CD14-positive monocyte (primary cell): ENCODE measurements around the gene LDLRAD4. TPM values are rescaled to one million over a fixed set of nuclear protein-coding genes. Genes with fewer than 3 reads are reported as not detected.
A peak's percentile ranks its signal among the peaks of the same experiment; 100 is the strongest.

Experiments
- DNase-seq, 3 donors: peaks; one replicate each; pipeline ENCODE4 v3.0.0-alpha.2; 2011 to 2022
- H2AFZ ChIP-seq: 2 replicates; pipeline ENCODE4 v1.6.0; 2012; ENCODE audit warnings: mild to moderate bottlenecking, low read depth, low read length, inconsistent platforms; ENCODE audit not compliant: insufficient read depth, poor library complexity, severe bottlenecking
- H3K27ac ChIP-seq, 2 donors: 1 replicate in 1 of 2; 2 replicates in 1 of 2; pipeline ENCODE4 v1.5.1; 2012 to 2013; ENCODE audit warnings: low read length in 2 of 2, control low read depth in 1 of 2, inconsistent platforms in 1 of 2, low read depth in 1 of 2, mild to moderate bottlenecking in 1 of 2
- H3K27me3 ChIP-seq, 2 donors: one replicate each; pipeline versions ENCODE4 v1.6.0 to v1.6.1; 2011 to 2013; ENCODE audit warnings: low read length in 2 of 2; ENCODE audit not compliant: control insufficient read depth in 2 of 2, insufficient read depth in 2 of 2
- H3K36me3 ChIP-seq, 2 donors: replicated peaks in 1 of 2; 1 replicate in 1 of 2; 2 replicates in 1 of 2; pipeline versions ENCODE4 v1.5.1 to v1.6.1; 2012 to 2013; ENCODE audit warnings: low read length in 2 of 2, control low read depth in 1 of 2, inconsistent platforms in 1 of 2, mild to moderate bottlenecking in 1 of 2; ENCODE audit not compliant: insufficient read depth in 2 of 2, control insufficient read depth in 1 of 2
- H3K4me1 ChIP-seq, 2 donors: 1 replicate in 1 of 2; 2 replicates in 1 of 2; pipeline versions ENCODE4 v1.5.1 to v1.6.1; 2012 to 2013; ENCODE audit warnings: low read length in 2 of 2, control low read depth in 1 of 2, inconsistent platforms in 1 of 2, mild to moderate bottlenecking in 1 of 2, moderate library complexity in 1 of 2; ENCODE audit not compliant: insufficient read depth in 2 of 2, control insufficient read depth in 1 of 2
- H3K4me2 ChIP-seq: replicated peaks from 2 replicates; pipeline ENCODE3; 2012; ENCODE audit warnings: low read length, moderate library complexity, mild to moderate bottlenecking; ENCODE audit not compliant: poor library complexity, severe bottlenecking; ENCODE audit errors: extremely low read depth
- H3K4me3 ChIP-seq, 3 experiments: fragments of 200-600 bp in 1 of 3; sonication (generic) in 1 of 3; replicated peaks in 1 of 3; 1 replicate in 2 of 3; 2 replicates in 1 of 3; pipeline ENCODE4 v1.5.1; 2011 to 2013; ENCODE audit warnings: low read length in 3 of 3, mild to moderate bottlenecking in 3 of 3, control low read depth in 2 of 3, low read depth in 2 of 3, inconsistent platforms in 1 of 3, moderate library complexity in 1 of 3
- H3K79me2 ChIP-seq: 2 replicates; pipeline ENCODE4 v1.6.0; 2012; ENCODE audit warnings: mild to moderate bottlenecking, control low read depth, inconsistent platforms, low read length, moderate library complexity; ENCODE audit not compliant: insufficient read depth
- H3K9ac ChIP-seq: 2 replicates; pipeline ENCODE4 v1.6.0; 2017; ENCODE audit warnings: low read length, mild to moderate bottlenecking; ENCODE audit not compliant: insufficient read depth, poor library complexity, severe bottlenecking
- H3K9me3 ChIP-seq, 2 donors: replicated peaks in 1 of 2; 1 replicate in 1 of 2; 2 replicates in 1 of 2; pipeline versions ENCODE4 v1.5.1 to v1.6.1; 2012 to 2013; ENCODE audit warnings: low read length in 2 of 2, control low read depth in 1 of 2; ENCODE audit not compliant: control insufficient read depth in 1 of 2, insufficient read depth in 1 of 2
- H4K20me1 ChIP-seq: 2 replicates; pipeline ENCODE4 v1.6.0; 2012; ENCODE audit warnings: mild to moderate bottlenecking, low read length, control low read depth, moderate library complexity; ENCODE audit not compliant: insufficient read depth
- H3K27ac Mint-ChIP-seq, 7 donors: one replicate each; pipeline ENCODE4 v1.8.0; 2020; ENCODE audit warnings: mild to moderate bottlenecking in 7 of 7, mixed read lengths in 7 of 7, moderate library complexity in 6 of 7, inconsistent platforms in 2 of 7
- H3K27me3 Mint-ChIP-seq, 3 donors: one replicate each; pipeline ENCODE4 v1.8.0; 2021 to 2022; ENCODE audit warnings: low read depth in 3 of 3, mild to moderate bottlenecking in 3 of 3, mixed read lengths in 3 of 3, moderate library complexity in 3 of 3, inconsistent platforms in 1 of 3
- H3K36me3 Mint-ChIP-seq, 2 donors: one replicate each; pipeline ENCODE4 v1.8.0; 2020; ENCODE audit warnings: mixed read lengths in 2 of 2, inconsistent platforms in 1 of 2, mild to moderate bottlenecking in 1 of 2
- H3K4me1 Mint-ChIP-seq: one replicate; pipeline ENCODE4 v1.8.0; 2020; ENCODE audit warnings: mild to moderate bottlenecking, mixed read lengths
- H3K4me3 Mint-ChIP-seq, 2 donors: one replicate each; pipeline ENCODE4 v1.8.0; 2020; ENCODE audit warnings: mild to moderate bottlenecking in 2 of 2, mixed read lengths in 2 of 2, moderate library complexity in 1 of 2
- H3K9me3 Mint-ChIP-seq, 7 donors: one replicate each; pipeline ENCODE4 v1.8.0; 2020 to 2022; ENCODE audit warnings: mixed read lengths in 7 of 7, mild to moderate bottlenecking in 6 of 7, moderate library complexity in 6 of 7, inconsistent platforms in 2 of 7
- CTCF ChIP-seq: fragments of 200-600 bp; IDR thresholded peaks from one replicate; pipeline ENCODE4 v1.8.0; 2022; ENCODE audit warnings: antibody characterized with exemption, mild to moderate bottlenecking
- WGBS: methylation state at CpG from one replicate; pipeline ENCODE4 v1.1.5; 2013; ENCODE audit warnings: missing lambda C conversion rate; ENCODE audit not compliant: insufficient coverage; 5-methylcytosine and 5-hydroxymethylcytosine counted together
- intact Hi-C, 2 donors: fragments of 100-400 bp; cut with micrococcal nuclease; formaldehyde crosslinking; loops; one replicate each; pipeline versions ENCODE4 v1.15.0 to v1.15.1; 2023
- polyA plus RNA-seq, 3 donors: library from polyadenylated mRNA; depleted of rRNA in 1 of 3; unstranded in 2 of 3; stranded (reverse) in 1 of 3; fragments of 300-500 nt in 2 of 3; fragments of >200 nt in 1 of 3; fragmentation: Illumina TruSeq in 2 of 3; gene quantifications; 1 replicate in 2 of 3; 2 replicates in 1 of 3; pipeline ENCODE4 v1.2.3, GENCODE V29; 2012 to 2021

Gene LDLRAD4
- polyA plus RNA-seq, 3 donors, result 13.5 to 15.4 (median 13.8) TPM

DNA sequence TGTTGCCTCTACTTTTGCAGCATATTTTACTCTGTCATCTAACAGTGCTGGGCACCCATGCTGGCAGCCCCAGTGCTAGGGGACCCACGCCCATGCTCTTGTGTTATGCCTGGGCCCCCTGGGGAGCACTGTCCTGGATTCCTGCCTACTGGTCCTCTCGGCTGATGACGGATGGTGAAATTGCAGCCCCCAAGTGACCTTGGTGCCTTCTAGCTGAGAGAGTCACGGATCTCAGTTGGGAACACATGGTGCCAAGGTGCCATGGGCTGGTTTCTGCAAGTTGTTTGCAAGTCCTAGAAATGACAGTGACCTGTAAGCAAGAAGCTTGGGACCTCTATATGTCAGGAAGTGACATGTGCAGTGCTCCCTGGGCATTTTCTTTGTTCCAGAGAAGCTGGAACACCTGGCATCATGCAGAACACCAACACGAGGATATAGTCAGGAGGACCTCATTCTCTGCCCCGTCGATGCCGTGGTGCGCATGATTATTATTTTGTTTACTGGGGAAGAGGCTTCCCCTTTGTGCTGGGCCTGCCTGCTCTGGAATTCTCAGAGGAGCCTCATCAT lies 187.6 kb downstream of the LDLRAD4 start:
- H3K4me2 ChIP-seq, result no peak overlapping the region
- no peak for DNase-seq
- H3K9me3 ChIP-seq, result no peaks in the 10 kb centered on the region
- Mint-ChIP-seq H3K27me3 (peaks cover 0 to 1% (median 0%) of the 10 kb centered on the region in 3 donors), H3K4me3 (no peak overlapping the region), H3K36me3 (no peaks in the 10 kb centered on the region), H3K4me1 (no peaks in the 10 kb centered on the region), H3K9me3 (peaks cover 0 to 9% (median 0%) of the 10 kb centered on the region in 7 donors), H3K27ac (peak overlapping the region in 1 of 7 donors; percentile 46)
- no peak overlapping the region for H3K9ac ChIP-seq
- H3K36me3 ChIP-seq, result no peaks in the 10 kb centered on the region
- H3K4me3 ChIP-seq, result no peak overlapping the region
- no peaks in the 10 kb centered on the region for H4K20me1 ChIP-seq
- no peak overlapping the region for H2AFZ ChIP-seq
- 98% methylated on average over 9 of the region's 9 CpGs for WGBS
- H3K79me2 ChIP-seq, result no peaks in the 10 kb centered on the region
- no peak overlapping the region for H3K27ac ChIP-seq
- H3K27me3 ChIP-seq, result no peaks in the 10 kb centered on the region
- H3K4me1 ChIP-seq, result no peaks in the 10 kb centered on the region
- intact Hi-C loops, result no loop called here
- no peak for TF ChIP-seq CTCF

- no peaks in the 10 kb centered on the region for H3K27me3 ChIP-seq
- intact Hi-C loops, result no loop called here
- H3K36me3 ChIP-seq, result no peaks in the 10 kb centered on the region
Measured at GRCh38 chr18:13406736-13407135, 188.2 kb downstream of the LDLRAD4 start.

More at GRCh38 chr18:13406736-13407135, 188.2 kb downstream of the LDLRAD4 start:
- Histone ChIP-seq H3K27ac (no peak overlapping the region), H3K4me1 (no peaks in the 10 kb centered on the region), H4K20me1 (no peaks in the 10 kb centered on the region), H3K79me2 (no peaks in the 10 kb centered on the region), H3K9me3 (peaks cover 2% of the 10 kb centered on the region in 2 donors), H3K4me3 (no peak overlapping the region), H3K4me2 (no peak overlapping the region), H2AFZ (no peak overlapping the region), H3K9ac (no peak overlapping the region)
- peak overlapping the region in 1 of 7 donors; percentile 46 for H3K27ac Mint-ChIP-seq
- peaks cover 0 to 14% (median 4%) of the 10 kb centered on the region in 7 donors for H3K9me3 Mint-ChIP-seq
- no peak for DNase-seq
- WGBS, result 98% methylated on average over 5 of the region's 11 CpGs
- no peaks in the 10 kb centered on the region for H3K4me1 Mint-ChIP-seq
- no peaks in the 10 kb centered on the region for H3K36me3 Mint-ChIP-seq
- H3K27me3 Mint-ChIP-seq, result peaks cover 0 to 1% (median 0%) of the 10 kb centered on the region in 3 donors
- H3K4me3 Mint-ChIP-seq, result no peak overlapping the region
- TF ChIP-seq CTCF, result no peak
